Endothelial cell of umbilical vein (primary cell): ENCODE measurements around the gene JPT2. TPM values are rescaled to one million over a fixed set of nuclear protein-coding genes. Genes with fewer than 3 reads are reported as not detected.

Experiments used
- BruUV-seq: library from RNA; stranded (reverse); fragments of 400-500 nt; replicated peaks from 2 replicates; lab custom pipeline; 2021; lab: Mats Ljungman, UMichigan
- CTCF ChIA-PET: fragments of 300-600, 350-600 bp; sonication (Branson Sonifier 250); formaldehyde crosslinking; loops from one replicate; lab custom pipeline; 2021; ENCODE audit warnings: antibody characterized with exemption, inconsistent platforms; lab: Charles Lee
- POLR2A ChIA-PET: fragments of 300-600, 350-600 bp; sonication (Branson Sonifier 250); formaldehyde crosslinking; loops from one replicate; lab custom pipeline; 2021; ENCODE audit warnings: antibody characterized with exemption, inconsistent platforms; lab: Charles Lee
- DNase-seq: peaks from one replicate; pipeline ENCODE4 v3.0.0-alpha.2; 2011; ENCODE audit warnings: low read depth, low spot score
- FAIRE-seq: peaks from 2 replicates; lab custom pipeline; 2011; peaks lifted over from hg19 to GRCh38; lab: Jason Lieb, UNC
- H2AFZ ChIP-seq: 2 replicates; pipeline ENCODE4 v1.6.0; 2012; ENCODE audit warnings: low read depth, low read length, control low read depth, inconsistent platforms
- H3K27ac ChIP-seq: 2 replicates; pipeline ENCODE4 v1.5.1; 2011; ENCODE audit warnings: low read depth, mild to moderate bottlenecking, control low read depth, low read length, moderate library complexity; ENCODE audit not compliant: insufficient read depth
- H3K27me3 ChIP-seq, 2 experiments: 2 replicates each; pipeline versions ENCODE4 v1.6.0 to v1.6.1; 2011; ENCODE audit warnings: low read length in 2 of 2, mixed read lengths in 1 of 2; ENCODE audit not compliant: control insufficient read depth in 2 of 2, insufficient read depth in 2 of 2
- H3K36me3 ChIP-seq, 2 experiments: 2 replicates in 1 of 2; 3 replicates in 1 of 2; pipeline ENCODE4 v1.5.1; 2011; ENCODE audit warnings: low read length in 2 of 2, mild to moderate bottlenecking in 1 of 2, moderate library complexity in 1 of 2; ENCODE audit not compliant: control insufficient read depth in 2 of 2, insufficient read depth in 2 of 2; ENCODE audit errors: extremely low read depth in 1 of 2
- H3K4me1 ChIP-seq: 3 replicates; pipeline ENCODE4 v1.5.1; 2011; ENCODE audit warnings: mild to moderate bottlenecking, low read length; ENCODE audit not compliant: control insufficient read depth, insufficient read depth; ENCODE audit errors: extremely low read depth
- H3K4me2 ChIP-seq: 2 replicates; pipeline ENCODE4 v1.6.1; 2011; ENCODE audit warnings: low read length, control low read depth, mixed read lengths; ENCODE audit not compliant: insufficient read depth
- H3K4me3 ChIP-seq, 3 experiments: fragments of 200-600 bp in 1 of 3; sonication (generic), shearing (Covaris generic) in 1 of 3; replicated peaks in 1 of 3; 2 replicates each; pipeline ENCODE4 v1.5.1; 2011 to 2016; ENCODE audit warnings: control low read depth in 3 of 3, low read length in 3 of 3, mild to moderate bottlenecking in 2 of 3, inconsistent platforms in 1 of 3, low read depth in 1 of 3, moderate library complexity in 1 of 3; ENCODE audit not compliant: insufficient read depth in 1 of 3
- H3K79me2 ChIP-seq: 2 replicates; pipeline ENCODE4 v1.6.0; 2012; ENCODE audit warnings: low read length, inconsistent platforms; ENCODE audit not compliant: control insufficient read depth, insufficient read depth
- H3K9ac ChIP-seq: replicated peaks from 2 replicates; pipeline ENCODE3; 2011; ENCODE audit warnings: low read length, control low read depth; ENCODE audit not compliant: insufficient read depth; ENCODE audit errors: extremely low read depth
- H3K9me1 ChIP-seq: replicated peaks from 3 replicates; pipeline ENCODE4 v1.6.0; 2011; ENCODE audit warnings: mild to moderate bottlenecking, low read length; ENCODE audit not compliant: control insufficient read depth, insufficient read depth; ENCODE audit errors: extremely low read depth
- H3K9me3 ChIP-seq: replicated peaks from 2 replicates; pipeline ENCODE4 v1.5.1; 2012; ENCODE audit warnings: low read length, inconsistent platforms; ENCODE audit not compliant: control insufficient read depth, insufficient read depth
- H4K20me1 ChIP-seq: replicated peaks from 2 replicates; pipeline ENCODE3; 2011; ENCODE audit warnings: mild to moderate bottlenecking, low read length; ENCODE audit not compliant: control insufficient read depth, insufficient read depth; ENCODE audit errors: extremely low read depth
- EZH2 ChIP-seq: IDR thresholded peaks from 2 replicates; pipeline ENCODE4 v1.6.1; 2012; ENCODE audit warnings: borderline replicate concordance, low read depth, mild to moderate bottlenecking, moderate library complexity, low read length, inconsistent platforms; ENCODE audit not compliant: severe bottlenecking
- FOS ChIP-seq: IDR thresholded peaks from 2 replicates; pipeline ENCODE4 v1.6.1; 2011; ENCODE audit warnings: mild to moderate bottlenecking, low read length, moderate library complexity, borderline replicate concordance; ENCODE audit not compliant: insufficient read depth
- GATA2 ChIP-seq: IDR thresholded peaks from 2 replicates; pipeline ENCODE4 v1.7.0; 2011; ENCODE audit warnings: low read depth, mild to moderate bottlenecking, moderate library complexity, mixed read lengths, low read length; ENCODE audit not compliant: insufficient read length, insufficient read depth
- JUN ChIP-seq: IDR thresholded peaks from 2 replicates; pipeline ENCODE4 v1.6.1; 2011; ENCODE audit warnings: borderline replicate concordance, low read depth; ENCODE audit not compliant: insufficient read length, insufficient read depth
- MYC ChIP-seq: IDR thresholded peaks from one replicate; pipeline ENCODE4 v1.6.1; 2011; ENCODE audit warnings: mild to moderate bottlenecking, low read depth, low read length
- POLR2A ChIP-seq: IDR thresholded peaks from 2 replicates; pipeline ENCODE4 v1.6.1; 2012; ENCODE audit warnings: low read depth, mild to moderate bottlenecking, control low read depth, low read length
- POLR2AphosphoS5 ChIP-seq: IDR thresholded peaks from 2 replicates; pipeline ENCODE4 v1.6.1; 2012; ENCODE audit warnings: low read depth, mild to moderate bottlenecking, control low read depth, low read length, moderate library complexity; ENCODE audit not compliant: insufficient read depth
- dilution Hi-C: fragments of 300-500 bp; cut with MboI; formaldehyde crosslinking; loops from one replicate; pipeline ENCODE4 v1.15.0; 2019; ENCODE audit warnings: low sequenced_read_pairs; ENCODE audit not compliant: extremely low pct_ligation_motif_present
- intact Hi-C: fragments of 100-400 bp; cut with micrococcal nuclease; formaldehyde crosslinking; loops from one replicate; pipeline ENCODE4 v1.10.0; 2022
- polyA plus RNA-seq, 4 experiments: library from polyadenylated mRNA; depleted of rRNA in 3 of 4; stranded (reverse) in 3 of 4; unstranded in 1 of 4; fragments of >200 nt; gene quantifications; 2 replicates each; pipeline versions ENCODE4 v1.2.1 to v1.2.3, GENCODE V29; 2011 to 2012; ENCODE audit warnings: missing spikeins in 1 of 4
- total RNA-seq: library from RNA; stranded (reverse); gene quantifications from 2 replicates; pipeline ENCODE4 v1.2.3, GENCODE V29; 2021
- TF ChIP-seq, protein P1 (sequence below), 2 donors: IDR thresholded peaks; 1 replicate in 1 of 2; 2 replicates in 1 of 2; pipeline ENCODE4 v1.5.1; 2011; ENCODE audit warnings: low read length in 2 of 2, mild to moderate bottlenecking in 2 of 2, moderate library complexity in 2 of 2, control low read depth in 1 of 2, inconsistent platforms in 1 of 2, low read depth in 1 of 2; ENCODE audit not compliant: insufficient read depth in 1 of 2; ENCODE audit errors: extremely low read depth in 1 of 2
- TF ChIP-seq, protein P2 (sequence below): IDR thresholded peaks from 2 replicates; pipeline ENCODE4 v1.6.1; 2011; ENCODE audit not compliant: insufficient read depth, insufficient read length

Gene JPT2
- total and polyA plus RNA-seq, 2 donors (not counting 3 experiments of a cell fraction or from before 2014, with no cell fraction given): 35.8 to 93.3 TPM

DNA sequence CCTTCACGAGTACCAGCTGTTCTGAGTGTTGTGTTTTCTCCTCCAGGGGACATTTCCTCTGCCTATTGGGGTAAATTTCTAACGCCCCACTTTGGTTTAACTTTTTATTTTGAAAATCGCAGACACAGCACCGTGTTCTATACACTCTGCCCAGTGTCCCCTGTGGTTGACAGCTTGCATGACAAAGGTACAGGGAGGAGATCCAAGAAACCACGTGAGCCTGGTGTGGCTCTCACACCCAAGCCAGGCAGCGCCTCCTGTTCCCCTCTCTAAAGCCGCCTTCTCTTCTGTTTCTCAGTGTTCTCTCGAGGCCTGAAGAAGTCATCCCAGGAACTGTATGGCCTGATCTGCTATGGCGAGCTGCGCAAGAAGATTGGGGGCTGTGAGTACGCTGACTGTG lies 40.6 kb upstream of the JPT2 start:
- ChIA-PET POLR2A (no interaction called here), CTCF (interaction anchor here (1.7 kb wide), 1 partner anchor 12 kb away, joined by 3 read pairs; no protein-coding TSS in a partner anchor)
- Histone ChIP-seq H3K9me3 (no peaks in the 10 kb centered on the region), H3K4me2 (no peak overlapping the region), H3K79me2 (peaks cover 16% of the 10 kb centered on the region), H2AFZ (no peak overlapping the region), H3K4me3 (no peak overlapping the region), H3K9ac (no peak overlapping the region), H3K4me1 (peaks cover 13% of the 10 kb centered on the region), H3K36me3 (peaks cover 20 to 64% of the 10 kb centered on the region in 2 experiments), H4K20me1 (no peaks in the 10 kb centered on the region), H3K27me3 (no peaks in the 10 kb centered on the region), H3K27ac (no peak overlapping the region), H3K9me1 (no peaks in the 10 kb centered on the region)
- intact Hi-C loops (no loop called here), dilution Hi-C loops (no loop called here)
- DNase-seq (no peak), FAIRE-seq (no peak)
- BruUV-seq: no TSS peak
- TF ChIP-seq JUN (no peak), POLR2AphosphoS5 (no peak), EZH2 (no peak), FOS (no peak), MYC (no peak), POLR2A (no peak), GATA2 (no peak)
- TF ChIP-seq, protein P1, sequence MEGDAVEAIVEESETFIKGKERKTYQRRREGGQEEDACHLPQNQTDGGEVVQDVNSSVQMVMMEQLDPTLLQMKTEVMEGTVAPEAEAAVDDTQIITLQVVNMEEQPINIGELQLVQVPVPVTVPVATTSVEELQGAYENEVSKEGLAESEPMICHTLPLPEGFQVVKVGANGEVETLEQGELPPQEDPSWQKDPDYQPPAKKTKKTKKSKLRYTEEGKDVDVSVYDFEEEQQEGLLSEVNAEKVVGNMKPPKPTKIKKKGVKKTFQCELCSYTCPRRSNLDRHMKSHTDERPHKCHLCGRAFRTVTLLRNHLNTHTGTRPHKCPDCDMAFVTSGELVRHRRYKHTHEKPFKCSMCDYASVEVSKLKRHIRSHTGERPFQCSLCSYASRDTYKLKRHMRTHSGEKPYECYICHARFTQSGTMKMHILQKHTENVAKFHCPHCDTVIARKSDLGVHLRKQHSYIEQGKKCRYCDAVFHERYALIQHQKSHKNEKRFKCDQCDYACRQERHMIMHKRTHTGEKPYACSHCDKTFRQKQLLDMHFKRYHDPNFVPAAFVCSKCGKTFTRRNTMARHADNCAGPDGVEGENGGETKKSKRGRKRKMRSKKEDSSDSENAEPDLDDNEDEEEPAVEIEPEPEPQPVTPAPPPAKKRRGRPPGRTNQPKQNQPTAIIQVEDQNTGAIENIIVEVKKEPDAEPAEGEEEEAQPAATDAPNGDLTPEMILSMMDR (IDR thresholded peaks at IDR 0.05; ENCODE audit: extremely low read depth in 1 of 2, insufficient read depth in 1 of 2, low read depth in 1 of 2, low read length in 2 of 2): no peak
- TF ChIP-seq, protein P2, sequence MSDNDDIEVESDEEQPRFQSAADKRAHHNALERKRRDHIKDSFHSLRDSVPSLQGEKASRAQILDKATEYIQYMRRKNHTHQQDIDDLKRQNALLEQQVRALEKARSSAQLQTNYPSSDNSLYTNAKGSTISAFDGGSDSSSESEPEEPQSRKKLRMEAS: no peak
